K562 (cell line): ENCODE results near the gene DPYSL4. TPM values are rescaled to one million over a fixed set of nuclear protein-coding genes. Genes with fewer than 3 reads are reported as not detected.

Source experiments
- ATAC-seq: fragments of 200-7000 bp; cut with Tn5 transposase; 3 replicates; pipeline ENCODE4 v1.9.1; 2020; ENCODE audit warnings: moderate library complexity
- BruUV-seq: library from RNA; stranded (reverse); fragments of 400-500 nt; replicated peaks from 2 replicates; lab custom pipeline; 2021; lab: Mats Ljungman, UMichigan
- CTCF ChIA-PET: fragments of 300-600 bp; formaldehyde crosslinking; extraction: SDS; loops from one replicate; lab custom pipeline; 2021; ENCODE audit warnings: low intra/inter-chr PET ratio; lab: Yijun Ruan, JAX
- POLR2A ChIA-PET: fragments of 300-600, 350-650 bp; sonication (Branson Sonifier 250); formaldehyde crosslinking; extraction: SDS; loops from one replicate; lab custom pipeline; 2021; ENCODE audit warnings: antibody characterized with exemption, inconsistent platforms; lab: Yijun Ruan, JAX
- DNase-seq, 4 experiments: peaks; one replicate each; pipeline versions ENCODE4 v3.0.0 to v3.0.0-alpha.2; 2011 to 2018; ENCODE audit warnings: low spot score in 3 of 4, mixed read lengths in 3 of 4; ENCODE audit errors: extremely low read depth in 1 of 4
- FAIRE-seq: peaks from 2 replicates; lab custom pipeline; 2011; peaks lifted over from hg19 to GRCh38; lab: Jason Lieb, UNC
- H2AFZ ChIP-seq: 2 replicates; pipeline ENCODE4 v1.6.0; 2011; ENCODE audit warnings: low read depth, low read length, control low read depth, inconsistent platforms
- H3K27ac ChIP-seq: fragments of 200-600 bp; 3 replicates; pipeline ENCODE4 v1.8.0; 2011; ENCODE audit warnings: low read depth, mild to moderate bottlenecking, control low read depth, inconsistent platforms, low read length, moderate library complexity, mixed read lengths; ENCODE audit errors: extremely low read depth
- H3K27me3 ChIP-seq, 2 experiments: fragments of 300-600 bp in 1 of 2; 2 replicates in 1 of 2; 3 replicates in 1 of 2; pipeline versions ENCODE4 v1.6.0 to v1.8.0; 2011; ENCODE audit warnings: inconsistent platforms in 2 of 2, low read length in 2 of 2, mild to moderate bottlenecking in 1 of 2, mixed read lengths in 1 of 2, moderate library complexity in 1 of 2; ENCODE audit not compliant: control insufficient read depth in 2 of 2, insufficient read depth in 2 of 2
- H3K36me3 ChIP-seq: fragments of 300-600 bp; 3 replicates; pipeline ENCODE4 v1.8.0; 2011; ENCODE audit warnings: mild to moderate bottlenecking, low read length, inconsistent platforms; ENCODE audit not compliant: control insufficient read depth, insufficient read depth
- H3K4me1 ChIP-seq, 2 experiments: fragments of 200-600 bp in 1 of 2; replicated peaks in 1 of 2; 2 replicates in 1 of 2; 3 replicates in 1 of 2; pipeline versions ENCODE4 v1.5.1 to v1.8.0; 2011; ENCODE audit warnings: inconsistent platforms in 2 of 2, low read length in 2 of 2, mild to moderate bottlenecking in 1 of 2, mixed read lengths in 1 of 2, moderate library complexity in 1 of 2; ENCODE audit not compliant: control insufficient read depth in 2 of 2, insufficient read depth in 2 of 2
- H3K4me2 ChIP-seq: 2 replicates; pipeline ENCODE4 v1.6.1; 2011; ENCODE audit warnings: low read length, control low read depth, inconsistent platforms, mixed read lengths; ENCODE audit not compliant: insufficient read depth
- H3K4me3 ChIP-seq: fragments of 200-600 bp; sonication (generic), shearing (Covaris generic); 2 replicates; pipeline ENCODE4 v1.5.1; 2016; ENCODE audit warnings: control low read depth, inconsistent platforms
- H3K79me2 ChIP-seq: fragments of 200-600 bp; 3 replicates; pipeline ENCODE4 v1.8.0; 2011; ENCODE audit warnings: low read length, inconsistent platforms; ENCODE audit not compliant: control insufficient read depth, insufficient read depth
- H3K9ac ChIP-seq, 2 experiments: 2 replicates each; pipeline versions ENCODE4 v1.6.0 to v1.6.1; 2011; ENCODE audit warnings: low read depth in 2 of 2, low read length in 2 of 2, control low read depth in 1 of 2, inconsistent platforms in 1 of 2, mild to moderate bottlenecking in 1 of 2, mixed read lengths in 1 of 2; ENCODE audit not compliant: insufficient read depth in 1 of 2
- H3K9me1 ChIP-seq: one replicate; pipeline ENCODE4 v1.6.0; 2011; ENCODE audit warnings: inconsistent platforms, mild to moderate bottlenecking, low read length, moderate library complexity; ENCODE audit not compliant: control insufficient read depth, insufficient read depth
- H3K9me3 ChIP-seq: replicated peaks from 2 replicates; pipeline ENCODE4 v1.5.1; 2011; ENCODE audit warnings: low read depth, low read length, inconsistent platforms; ENCODE audit not compliant: control insufficient read depth, insufficient read depth
- H4K20me1 ChIP-seq: replicated peaks from 2 replicates; pipeline ENCODE4 v1.6.1; 2011; ENCODE audit warnings: low read length, inconsistent platforms, mixed read lengths; ENCODE audit not compliant: control insufficient read depth, insufficient read depth
- AFF4 ChIP-seq: sonication (generic); formaldehyde crosslinking; IDR thresholded peaks from 2 replicates; pipeline ENCODE4 v1.8.0; 2023; ENCODE audit warnings: mild to moderate bottlenecking, missing genetic modification reagents
- BCOR ChIP-seq: fragments of 450-650 bp; IDR thresholded peaks from 2 replicates; pipeline ENCODE4 v1.6.1; 2016
- IRF2 ChIP-seq: sonication (generic); formaldehyde crosslinking; IDR thresholded peaks from 2 replicates; pipeline ENCODE4 v1.8.1; 2022; ENCODE audit warnings: mild to moderate bottlenecking, missing genetic modification reagents
- PCBP2 ChIP-seq: fragments of 200-400 bp; formaldehyde crosslinking; IDR thresholded peaks from 2 replicates; pipeline ENCODE4 v1.6.1; 2018; ENCODE audit warnings: low read length, low read depth, mild to moderate bottlenecking, moderate library complexity; ENCODE audit not compliant: poor library complexity, severe bottlenecking
- RERE ChIP-seq: sonication (generic); formaldehyde crosslinking; IDR thresholded peaks from 2 replicates; pipeline ENCODE4 v1.8.0; 2023; ENCODE audit warnings: missing genetic modification reagents, mild to moderate bottlenecking, borderline replicate concordance
- SAFB2 ChIP-seq: fragments of 200-400 bp; formaldehyde crosslinking; IDR thresholded peaks from 2 replicates; pipeline ENCODE4 v1.6.1; 2018; ENCODE audit warnings: borderline replicate concordance, low read length, low read depth, moderate library complexity; ENCODE audit not compliant: severe bottlenecking
- ZNF23 ChIP-seq: fragments of 250-450 bp; sonication (Bioruptor Pico); IDR thresholded peaks from 2 replicates; pipeline ENCODE4 v1.4.0; 2020; ENCODE audit warnings: mild to moderate bottlenecking
- ZNF41 ChIP-seq: fragments of 250-450 bp; sonication (Bioruptor Pico); conservative IDR thresholded peaks from 2 replicates; pipeline ENCODE4 v1.4.0; 2020; ENCODE audit warnings: mild to moderate bottlenecking
- ZNF655 ChIP-seq: fragments of 250-450 bp; sonication (Bioruptor Pico); IDR thresholded peaks from 2 replicates; pipeline ENCODE4 v1.5.0; 2021
- WGBS: fragments of 100-300 bp; shearing (Covaris generic); methylation state at CpG from one replicate; pipeline ENCODE4 v1.1.6; 2016; ENCODE audit warnings: low coverage, mixed read lengths; ENCODE audit not compliant: insufficient coverage; ENCODE audit errors: missing lambda C conversion rate; 5-methylcytosine and 5-hydroxymethylcytosine counted together
- in situ Hi-C: fragments of 300-500 bp; cut with MboI; formaldehyde crosslinking; loops from 4 replicates; pipeline ENCODE4 v1.15.0; 2018; ENCODE audit warnings: inconsistent platforms, mixed read lengths
- intact Hi-C: fragments of 100-400 bp; cut with micrococcal nuclease; formaldehyde crosslinking; loops from 2 replicates; pipeline ENCODE4 v1.14.2; 2022
- polyA plus RNA-seq, 8 experiments: library from polyadenylated mRNA; depleted of rRNA in 4 of 8; stranded (reverse) in 5 of 8; unstranded in 3 of 8; fragments of >200 nt; fragmentation: Nextera tagmentation in 2 of 8; fragmentation: Illumina TruSeq in 1 of 8; extraction: Ambion mirVana in 2 of 8; extraction: Trizol in 1 of 8; gene quantifications; 2 replicates each; pipeline versions ENCODE4 v1.2.1 to v1.2.3, GENCODE V29; 2011 to 2014; ENCODE audit warnings: inconsistent platforms in 1 of 8, missing spikeins in 1 of 8
- total RNA-seq, 7 experiments: library from RNA; depleted of rRNA in 6 of 7; stranded (reverse); fragments of >200 nt in 6 of 7; fragmentation: Illumina TruSeq in 2 of 7; extraction: Trizol in 2 of 7; gene quantifications; 2 replicates each; pipeline versions ENCODE4 v1.2.1 to v1.2.3, GENCODE V29; 2011 to 2021; ENCODE audit warnings: low replicate concordance in 1 of 7

DPYSL4 gene
- total and polyA plus RNA-seq, 9 of the 15 experiments (the other 6 are each of a cell fraction or from before 2014, with no cell fraction given) = 0.03 TPM; not detected in 8

GRCh38 chr10:132197271-132198067 is 10.7 kb downstream of the DPYSL4 start (continued):
- TF ChIP-seq ZNF655 (CRISPR knock-in tag) (no peak), ZNF23 (CRISPR knock-in tag) (no peak), PCBP2 (no peak), SAFB2 (no peak)

- intact Hi-C loops (no loop called here), in situ Hi-C loops (no loop called here)
- no peak for ATAC-seq
- H3K9ac ChIP-seq = no peak overlapping the region
- no peak overlapping the region for H3K4me2 ChIP-seq
- CTCF ChIA-PET = no interaction called here
- H3K27ac ChIP-seq = no peak overlapping the region
- H3K27me3 ChIP-seq = peaks cover 0 to 36% of the 10 kb centered on the region in 2 experiments; a peak in 2 of 5 replicates
- no peaks in the 10 kb centered on the region for H3K36me3 ChIP-seq
- H3K4me3 ChIP-seq = no peak overlapping the region
- no peak for DNase-seq
- WGBS = 0% methylated on average over 1 of the region's 3 CpGs
- FAIRE-seq = no peak
- no peaks in the 10 kb centered on the region for H3K9me1 ChIP-seq
- BruUV-seq = no TSS peak
- no peak overlapping the region for H2AFZ ChIP-seq
- no peaks in the 10 kb centered on the region for H3K79me2 ChIP-seq
- no peaks in the 10 kb centered on the region for H3K4me1 ChIP-seq
- H3K9me3 ChIP-seq = no peaks in the 10 kb centered on the region
- no peaks in the 10 kb centered on the region; the same call in 1 of the 2 replicates for H4K20me1 ChIP-seq
- POLR2A ChIA-PET = no interaction called here
- no peak for TF ChIP-seq ZNF41
- no peak for TF ChIP-seq BCOR
- no peak for TF ChIP-seq RERE
- no peak for TF ChIP-seq IRF2 (CRISPR knock-in tag)
- no peak for TF ChIP-seq AFF4 (CRISPR knock-in tag)
These were observed 11.3 kb downstream of the DPYSL4 start for GRCh38 chr10:132198068-132198370.
